ELF-1 (cell line): Measurements from ENCODE around the gene NLRP3.
A peak's percentile ranks its signal among the peaks of the same experiment; 100 is the strongest.
"Not testable (repeated sequence)": the region's sequence is repeated elsewhere in the genome, so short reads cannot be mapped to it uniquely, and the experiment has no call there.

Experiments used
- DNase-seq: peaks from one replicate; pipeline ENCODE4 v3.0.0-alpha.2; 2016; ENCODE audit warnings: low read depth, low spot score

The NLRP3 gene

DNA sequence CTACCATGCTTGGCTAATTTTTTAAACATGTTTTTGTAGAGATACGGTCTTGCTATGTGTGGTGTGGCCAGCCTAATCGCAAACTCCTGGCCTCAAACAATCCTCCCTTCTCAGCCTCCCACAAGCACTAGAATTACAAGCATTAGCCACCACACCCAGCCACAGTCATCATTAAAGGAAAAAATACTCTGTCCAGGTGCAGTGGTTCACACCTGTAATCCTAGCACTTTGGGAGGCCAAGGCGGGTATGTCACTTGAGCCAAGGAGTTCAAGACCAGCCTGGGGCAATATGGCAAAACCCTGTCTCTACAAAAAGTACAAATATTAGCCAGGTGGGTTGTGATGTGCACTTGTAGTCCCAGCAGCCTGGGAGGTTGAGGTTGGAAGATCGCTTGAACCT, 25.0 kb upstream of the NLRP3 start:
- no peak for DNase-seq

- DNase-seq, result no peak
These were observed 23.9 kb upstream of the NLRP3 start for GRCh38 chr1:247392088-247392487.

GRCh38 chr1:247395075-247395474, 20.9 kb upstream of the NLRP3 start:
- DNase-seq, result not testable (repeated sequence)

GRCh38 chr1:247400685-247401084, 15.3 kb upstream of the NLRP3 start:
- peak; percentile 9 for DNase-seq

GRCh38 chr1:247401310-247402119, 14.5 kb upstream of the NLRP3 start:
- DNase-seq, result no peak

- DNase-seq, result no peak
These were observed 13.8 kb upstream of the NLRP3 start for GRCh38 chr1:247402120-247402675.

- no peak for DNase-seq
These were observed 9.8 kb upstream of the NLRP3 start for GRCh38 chr1:247406014-247406656.

GRCh38 chr1:247407180-247407616, 8.8 kb upstream of the NLRP3 start:
- DNase-seq, result no peak

DNA sequence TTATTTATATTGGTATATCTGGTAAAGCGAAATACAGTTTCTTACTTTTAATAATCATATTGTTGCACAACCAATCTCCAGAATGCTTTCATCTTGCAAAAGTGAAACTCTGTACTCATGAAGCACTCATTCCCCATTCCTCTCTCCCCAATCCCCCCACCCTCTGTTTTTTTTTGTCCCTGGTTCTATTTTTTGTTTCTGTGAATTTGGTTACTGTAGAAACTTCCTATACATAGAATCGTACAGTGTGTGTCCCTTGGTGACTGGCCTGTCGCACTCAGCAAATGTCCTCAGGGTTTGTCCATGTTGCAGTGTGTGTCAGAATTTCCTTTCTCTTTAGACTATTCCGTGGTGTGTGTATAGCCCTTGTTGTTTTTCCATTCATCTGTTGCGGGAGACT, 7.9 kb upstream of the NLRP3 start:
- DNase-seq, result no peak

DNA sequence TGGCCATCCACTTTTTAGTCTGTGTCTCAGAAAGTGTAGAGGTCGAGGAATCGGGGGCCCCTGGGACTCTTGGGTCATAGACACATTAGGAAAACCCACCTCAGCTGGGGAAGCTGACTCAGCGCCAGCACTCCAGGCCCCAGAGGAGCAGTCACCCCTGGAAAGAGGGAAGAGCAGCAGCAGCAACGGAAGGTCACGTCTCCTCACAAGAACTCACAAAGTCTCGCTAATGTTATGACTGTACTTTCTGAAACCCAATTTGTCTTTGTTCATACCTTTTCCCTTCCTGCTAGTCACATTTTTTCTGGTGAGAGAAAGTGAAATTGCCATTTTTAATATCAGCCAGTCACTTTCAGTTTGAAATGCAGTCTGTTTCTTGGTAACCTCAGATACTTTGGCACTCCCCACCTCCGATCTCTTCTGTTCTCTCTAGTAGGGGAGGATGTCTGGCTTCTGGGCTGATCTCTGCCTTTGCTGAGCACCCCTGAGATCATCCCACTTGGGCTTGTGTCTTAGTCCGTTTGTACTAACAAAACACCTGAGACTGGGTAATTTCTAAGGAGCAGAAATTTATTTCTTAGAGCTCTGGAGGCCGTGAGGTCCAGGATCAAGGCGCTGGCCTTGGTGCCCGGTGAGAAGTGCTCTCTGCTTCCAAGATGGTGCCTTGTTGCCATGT, 6.0 kb upstream of the NLRP3 start:
- no peak for DNase-seq

GRCh38 chr1:247411621-247412327, 4.2 kb upstream of the NLRP3 start:
- DNase-seq, result no peak

DNA sequence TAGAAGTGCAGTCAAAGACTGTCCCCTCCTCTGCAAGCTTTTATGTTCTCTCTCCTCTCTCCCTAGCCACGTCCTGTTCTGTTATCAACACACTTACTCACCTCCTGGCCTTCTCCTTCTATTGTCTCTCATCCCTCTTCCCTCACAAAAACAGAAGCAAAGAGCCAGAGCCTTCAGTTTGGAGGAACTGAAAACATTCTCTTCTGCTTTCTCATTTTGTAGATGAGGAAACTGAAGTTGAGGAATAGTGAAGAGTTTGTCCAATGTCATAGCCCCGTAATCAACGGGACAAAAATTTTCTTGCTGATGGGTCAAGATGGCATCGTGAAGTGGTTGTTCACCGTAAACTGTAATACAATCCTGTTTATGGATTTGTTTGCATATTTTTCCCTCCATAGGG, 1.9 kb downstream of the NLRP3 start:
- DNase-seq, result no peak

GRCh38 chr1:247419336-247419735, 3.4 kb downstream of the NLRP3 start:
- no peak for DNase-seq

GRCh38 chr1:247421074-247421473, 5.1 kb downstream of the NLRP3 start:
- no peak for DNase-seq

GRCh38 chr1:247429496-247429895, 13.5 kb downstream of the NLRP3 start:
- DNase-seq, result no peak

GRCh38 chr1:247430434-247430833, 14.5 kb downstream of the NLRP3 start:
- no peak for DNase-seq

DNA sequence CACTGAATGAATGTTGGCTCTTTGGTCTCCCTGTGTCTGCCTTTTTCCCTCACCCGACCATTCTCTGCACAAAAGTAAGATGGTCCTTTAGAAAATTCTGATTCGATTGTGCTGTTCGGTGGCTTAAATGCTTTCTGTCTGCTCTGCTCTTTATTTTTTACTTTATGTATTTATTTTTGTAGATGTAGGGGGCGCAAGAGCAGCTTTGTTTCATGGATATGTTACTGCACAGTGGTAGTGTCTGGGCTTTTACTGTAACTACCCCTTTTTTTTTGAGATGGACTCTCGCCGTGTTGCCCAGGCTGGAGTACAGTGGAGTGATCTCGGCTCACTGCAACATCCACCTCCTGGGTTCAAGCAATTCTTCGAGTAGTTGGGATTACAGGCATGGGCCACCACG, 15.7 kb downstream of the NLRP3 start:
- no peak for DNase-seq

DNA sequence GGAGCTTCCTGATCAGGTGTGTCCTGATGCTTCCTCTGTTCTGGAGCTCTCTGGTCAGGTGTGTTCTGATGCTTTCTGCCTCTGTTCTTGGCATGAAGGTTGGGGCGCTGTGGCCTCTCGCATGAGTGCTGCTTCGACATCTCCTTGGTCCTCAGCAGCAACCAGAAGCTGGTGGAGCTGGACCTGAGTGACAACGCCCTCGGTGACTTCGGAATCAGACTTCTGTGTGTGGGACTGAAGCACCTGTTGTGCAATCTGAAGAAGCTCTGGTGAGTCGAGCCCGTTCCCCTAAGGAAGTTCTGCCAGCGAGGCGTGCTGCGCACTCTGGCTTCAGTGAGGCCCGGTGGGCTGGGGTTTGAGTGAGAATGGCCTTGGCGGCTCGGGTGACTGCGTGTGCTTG, 18.0 kb downstream of the NLRP3 start:
- DNase-seq, result no peak

DNA sequence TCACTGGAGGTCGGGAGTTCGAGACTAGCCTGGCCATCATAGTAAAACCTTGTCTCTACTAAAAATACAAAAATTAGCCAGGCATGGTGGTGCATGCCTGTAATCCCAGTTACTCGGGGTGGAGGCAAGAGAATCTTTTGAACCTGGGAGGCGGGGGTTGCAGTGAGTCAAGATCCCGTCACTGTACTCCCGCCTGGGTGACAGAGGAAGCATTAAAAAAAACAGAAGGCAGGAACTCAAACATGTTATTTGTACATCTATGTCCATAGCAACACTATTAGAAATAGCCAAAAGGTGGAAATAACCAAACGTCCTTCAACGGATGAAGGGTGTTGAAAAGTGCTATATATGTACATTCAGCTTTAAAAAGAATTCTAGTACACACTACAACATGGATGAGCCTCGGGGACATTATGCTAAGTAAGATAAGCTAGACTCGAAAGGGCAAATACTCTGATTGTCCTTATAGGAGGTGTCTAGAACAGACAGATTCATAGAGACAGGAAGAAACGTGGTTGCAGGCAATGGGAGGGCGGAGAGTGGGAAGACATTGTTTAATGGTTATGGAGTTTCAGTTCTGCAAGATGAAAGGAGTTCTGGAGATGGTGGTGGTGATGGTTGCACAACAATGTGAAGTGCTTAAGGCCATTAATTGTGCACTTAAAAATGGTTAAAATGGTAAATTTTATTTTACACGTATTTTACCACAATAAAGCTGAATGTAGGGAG, 19.2 kb downstream of the NLRP3 start:
- DNase-seq, result no peak

GRCh38 chr1:247435759-247436147, 19.8 kb downstream of the NLRP3 start:
- no peak for DNase-seq
